Measurements from ENCODE around the gene ATRNL1.

ATRNL1 gene, protein sequence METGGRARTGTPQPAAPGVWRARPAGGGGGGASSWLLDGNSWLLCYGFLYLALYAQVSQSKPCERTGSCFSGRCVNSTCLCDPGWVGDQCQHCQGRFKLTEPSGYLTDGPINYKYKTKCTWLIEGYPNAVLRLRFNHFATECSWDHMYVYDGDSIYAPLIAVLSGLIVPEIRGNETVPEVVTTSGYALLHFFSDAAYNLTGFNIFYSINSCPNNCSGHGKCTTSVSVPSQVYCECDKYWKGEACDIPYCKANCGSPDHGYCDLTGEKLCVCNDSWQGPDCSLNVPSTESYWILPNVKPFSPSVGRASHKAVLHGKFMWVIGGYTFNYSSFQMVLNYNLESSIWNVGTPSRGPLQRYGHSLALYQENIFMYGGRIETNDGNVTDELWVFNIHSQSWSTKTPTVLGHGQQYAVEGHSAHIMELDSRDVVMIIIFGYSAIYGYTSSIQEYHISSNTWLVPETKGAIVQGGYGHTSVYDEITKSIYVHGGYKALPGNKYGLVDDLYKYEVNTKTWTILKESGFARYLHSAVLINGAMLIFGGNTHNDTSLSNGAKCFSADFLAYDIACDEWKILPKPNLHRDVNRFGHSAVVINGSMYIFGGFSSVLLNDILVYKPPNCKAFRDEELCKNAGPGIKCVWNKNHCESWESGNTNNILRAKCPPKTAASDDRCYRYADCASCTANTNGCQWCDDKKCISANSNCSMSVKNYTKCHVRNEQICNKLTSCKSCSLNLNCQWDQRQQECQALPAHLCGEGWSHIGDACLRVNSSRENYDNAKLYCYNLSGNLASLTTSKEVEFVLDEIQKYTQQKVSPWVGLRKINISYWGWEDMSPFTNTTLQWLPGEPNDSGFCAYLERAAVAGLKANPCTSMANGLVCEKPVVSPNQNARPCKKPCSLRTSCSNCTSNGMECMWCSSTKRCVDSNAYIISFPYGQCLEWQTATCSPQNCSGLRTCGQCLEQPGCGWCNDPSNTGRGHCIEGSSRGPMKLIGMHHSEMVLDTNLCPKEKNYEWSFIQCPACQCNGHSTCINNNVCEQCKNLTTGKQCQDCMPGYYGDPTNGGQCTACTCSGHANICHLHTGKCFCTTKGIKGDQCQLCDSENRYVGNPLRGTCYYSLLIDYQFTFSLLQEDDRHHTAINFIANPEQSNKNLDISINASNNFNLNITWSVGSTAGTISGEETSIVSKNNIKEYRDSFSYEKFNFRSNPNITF (N-terminal part only)

DNA sequence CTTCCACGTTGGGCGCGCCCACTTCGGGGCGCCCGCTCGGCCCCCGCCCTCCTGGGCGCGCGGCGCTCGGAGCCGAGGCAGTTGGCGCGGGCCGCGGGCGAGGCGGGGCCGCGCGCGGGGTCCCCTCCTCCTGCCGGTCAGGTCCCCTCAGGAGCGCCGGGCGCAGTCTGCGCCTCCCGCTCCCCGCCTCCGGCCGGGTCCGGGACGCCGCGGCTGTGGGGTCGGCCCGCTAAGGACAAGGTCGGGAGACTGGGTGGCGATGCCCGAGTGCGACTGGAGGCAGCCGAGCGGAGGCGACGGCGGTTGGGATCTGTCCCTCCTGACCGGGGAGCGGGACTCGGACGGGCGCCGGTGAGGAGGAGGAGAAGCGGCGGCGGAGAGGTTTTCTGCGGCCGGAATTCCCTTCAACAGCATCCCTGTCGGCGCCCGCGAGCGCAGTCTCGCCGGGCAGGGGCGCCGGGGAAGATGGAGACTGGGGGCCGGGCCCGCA is at the start of gene ATRNL1:
ATRNL1 (plus strand) TSS at position 80 of the 490 bp plus-strand sequence; CDS start at position 466, 386 bp downstream.
- peak in 1 of 2 experiments; percentile 22 for DNase-seq

DNA sequence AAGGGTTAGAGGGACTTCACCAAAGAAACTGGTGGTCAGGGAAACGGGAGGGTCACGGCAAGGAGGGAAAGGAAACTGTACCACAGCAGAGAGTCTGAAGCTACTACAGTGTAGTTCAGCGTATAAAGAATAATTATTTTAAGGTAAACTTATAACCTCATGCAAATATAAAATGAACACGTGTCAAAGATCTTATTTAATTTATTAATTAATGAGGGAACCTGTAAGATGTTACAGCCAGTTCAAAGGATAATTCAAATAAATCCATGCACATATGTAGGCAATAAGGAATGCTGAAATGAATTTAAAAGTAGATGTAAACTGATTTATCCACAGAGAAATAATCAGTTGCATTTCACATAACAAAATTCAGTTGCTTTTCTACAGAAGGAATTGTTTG is 49.4 kb upstream of the ATRNL1 start:
- no peak for DNase-seq

DNA sequence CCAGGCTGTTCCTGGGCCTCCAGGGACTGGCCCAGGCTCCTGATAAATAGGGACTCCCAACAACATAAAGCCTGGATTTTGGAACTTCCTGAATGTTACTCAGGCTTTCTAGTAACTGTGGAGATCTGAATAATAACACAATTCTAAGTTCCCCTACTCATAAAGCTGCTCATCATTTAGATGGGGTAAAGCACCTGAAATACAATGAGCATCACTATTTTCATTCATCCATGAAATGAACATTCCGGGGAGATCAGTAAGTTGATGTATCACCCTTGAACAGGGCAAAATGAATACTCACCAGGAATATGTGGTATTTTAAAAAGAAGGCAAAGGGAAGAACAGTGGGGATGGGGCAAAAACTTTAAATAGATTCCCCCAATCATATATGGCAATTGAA is 48.3 kb upstream of the ATRNL1 start:
- no peak for DNase-seq

DNA sequence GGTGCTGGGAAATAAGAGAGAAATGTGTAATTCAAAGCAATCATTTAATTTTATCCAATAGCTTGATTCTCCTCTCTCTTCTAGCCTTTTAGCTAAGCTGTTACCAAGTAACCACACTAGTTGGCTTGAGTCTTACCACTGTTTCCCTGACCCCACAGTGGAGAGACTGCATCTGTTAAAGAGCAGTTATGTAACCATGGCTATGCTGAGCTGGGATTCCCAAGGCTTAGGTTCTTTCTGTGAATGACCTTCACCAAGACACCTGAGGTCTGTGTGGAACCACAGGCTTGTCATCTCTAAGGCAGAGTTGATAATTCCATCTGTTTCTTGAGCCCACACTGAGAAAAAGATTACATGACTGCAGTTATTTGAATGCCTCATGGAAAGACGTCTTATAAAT is 47.7 kb upstream of the ATRNL1 start:
- no peak for DNase-seq

DNA sequence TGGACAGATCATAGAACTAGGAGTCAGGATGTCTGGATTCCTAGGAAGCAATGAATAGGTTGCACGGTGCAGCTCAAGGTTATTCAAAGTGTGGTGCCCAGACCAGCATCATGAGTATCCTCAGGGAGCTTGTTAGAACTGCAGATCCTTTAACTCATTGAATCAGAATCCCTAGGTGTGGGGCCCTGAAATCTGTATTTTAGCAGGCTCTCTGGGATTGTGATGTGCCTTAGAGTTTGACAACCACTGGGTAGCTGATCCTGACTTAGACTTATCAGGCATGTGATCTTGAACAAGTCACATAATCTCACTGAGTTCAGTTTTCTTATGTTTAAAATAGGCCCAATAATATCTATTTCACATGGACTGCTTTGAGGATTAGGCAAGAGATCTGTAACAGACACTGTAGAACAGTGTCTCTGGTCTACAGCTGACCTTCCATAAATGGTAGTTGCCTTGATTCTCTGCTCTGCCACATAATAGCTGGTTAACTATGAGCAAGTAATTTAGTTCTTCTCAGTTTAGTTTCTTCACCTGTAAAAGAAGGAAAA is 46.4 kb upstream of the ATRNL1 start:
- DNase-seq, result no peak

DNA sequence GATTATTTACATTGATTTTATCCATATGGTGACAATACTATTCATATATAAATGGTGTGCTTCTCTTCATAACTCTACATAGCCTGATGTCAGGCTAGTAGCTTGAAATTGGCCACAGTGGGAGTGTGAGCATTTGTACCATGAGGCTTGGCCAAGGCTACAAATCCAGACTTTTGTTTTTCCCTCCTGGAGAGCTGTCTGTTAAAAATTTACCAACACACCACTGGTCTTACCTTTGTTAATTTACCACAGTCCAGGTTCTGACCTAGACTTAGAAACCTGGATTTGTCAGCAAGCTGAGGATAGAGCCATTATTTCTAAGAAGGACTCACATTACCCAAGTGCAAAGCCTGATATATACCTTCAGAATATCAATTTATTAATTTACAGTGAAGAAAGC is 45.5 kb upstream of the ATRNL1 start:
- no peak for DNase-seq

DNA sequence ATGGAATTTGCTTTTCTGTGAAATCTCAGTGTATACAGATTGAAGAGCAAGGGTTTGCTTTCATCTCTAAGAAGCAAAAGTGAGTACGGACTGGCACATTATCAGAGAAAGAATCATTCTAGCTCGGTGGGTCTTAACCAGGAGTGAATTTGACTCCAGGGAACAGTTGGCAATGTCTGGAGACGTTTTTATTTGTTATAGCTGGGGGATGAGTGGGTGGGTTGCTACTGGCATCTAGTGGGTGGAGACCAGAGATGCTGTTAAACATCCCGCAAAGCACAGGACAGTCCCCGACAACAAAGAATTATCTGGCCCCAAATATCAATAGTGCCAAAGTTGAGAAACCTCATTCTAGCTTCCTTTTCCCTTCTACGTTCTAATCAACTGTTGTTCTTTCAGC is 43.8 kb upstream of the ATRNL1 start:
- DNase-seq, result no peak

DNA sequence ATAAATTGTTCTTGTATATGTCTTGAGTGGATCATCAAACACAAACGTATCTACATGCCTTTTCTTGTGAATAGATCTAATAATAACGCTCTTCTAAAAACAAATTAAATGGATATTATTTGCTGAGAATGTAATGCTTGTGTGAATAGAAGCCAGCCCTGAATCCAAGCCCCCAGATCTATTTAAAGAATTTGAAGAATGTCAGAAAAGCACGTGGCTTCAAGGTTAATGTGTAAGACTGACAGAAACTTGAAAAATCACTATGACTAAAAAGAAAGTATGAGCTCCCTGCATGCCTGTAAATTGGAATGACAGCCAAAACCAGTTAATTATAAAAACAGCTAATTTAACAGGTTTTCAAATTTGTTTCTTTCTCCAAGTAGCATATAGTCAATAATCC is 43.2 kb upstream of the ATRNL1 start:
- DNase-seq, result no peak

DNA sequence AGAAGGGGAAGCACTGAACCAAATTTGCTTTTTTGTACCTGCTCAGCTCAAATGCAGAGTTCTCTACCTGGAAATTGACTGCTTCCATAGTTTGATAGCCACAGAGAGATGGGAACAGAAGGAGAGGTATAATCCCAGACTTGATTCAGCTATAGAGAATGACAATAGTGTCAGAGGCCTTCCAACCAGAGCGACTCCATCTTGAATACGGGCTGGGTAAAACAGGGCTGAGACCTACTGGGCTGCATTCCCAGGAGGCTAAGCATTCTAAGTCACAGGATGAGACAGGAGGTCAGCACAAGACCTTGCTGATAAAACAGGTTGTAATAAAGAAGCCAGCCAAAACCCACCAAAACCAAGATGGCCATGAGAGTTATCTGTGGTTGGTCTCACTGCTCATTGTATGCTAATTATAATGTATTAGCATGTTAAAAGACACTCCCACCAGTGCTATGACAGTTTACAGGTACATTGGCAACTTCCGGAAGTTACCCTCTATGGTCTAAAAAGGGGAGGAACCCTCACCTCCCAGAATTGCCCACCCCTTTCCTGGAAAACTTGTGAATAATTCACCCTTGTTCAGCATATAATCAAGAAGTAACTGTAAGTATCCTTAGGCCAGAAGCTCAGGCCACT is 42.7 kb upstream of the ATRNL1 start:
- no peak for DNase-seq

DNA sequence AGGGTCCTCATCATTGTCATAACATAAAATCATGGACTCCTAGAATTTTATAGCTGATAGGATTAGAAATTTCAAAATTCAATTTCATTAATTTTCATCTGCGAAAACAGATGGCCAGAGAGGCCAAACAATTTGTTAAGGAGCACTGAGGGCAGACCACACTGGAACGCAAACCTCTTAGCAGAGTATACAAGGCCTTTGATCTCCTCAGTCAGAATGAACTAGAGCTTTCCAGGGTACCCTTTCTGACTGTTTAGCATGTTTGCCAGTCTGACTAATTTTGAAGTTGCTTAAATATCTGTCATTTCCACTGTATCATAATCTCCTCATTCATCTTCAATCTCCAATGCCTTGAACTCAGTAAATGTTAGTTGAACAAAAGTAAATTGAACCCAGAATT is 41.9 kb upstream of the ATRNL1 start:
- no peak for DNase-seq

DNA sequence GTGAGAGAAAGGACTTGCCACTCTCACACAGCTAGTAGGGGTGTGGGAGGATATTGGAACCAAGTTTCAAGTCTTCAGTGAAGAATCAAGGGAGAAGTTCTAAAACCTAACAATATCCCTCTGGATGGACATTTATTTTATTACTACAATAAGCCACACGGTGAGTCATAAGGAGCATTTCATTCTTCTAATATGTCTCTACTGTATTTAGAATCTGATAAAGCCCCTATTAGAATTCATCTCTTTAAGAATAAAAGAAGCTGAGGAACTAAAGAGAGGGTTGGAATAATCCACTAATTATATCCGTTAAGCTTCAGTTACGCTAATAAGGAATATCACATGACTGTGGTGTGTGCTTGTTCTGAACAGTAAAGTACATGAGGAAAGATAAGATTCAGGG is 40.9 kb upstream of the ATRNL1 start:
- no peak for DNase-seq

DNA sequence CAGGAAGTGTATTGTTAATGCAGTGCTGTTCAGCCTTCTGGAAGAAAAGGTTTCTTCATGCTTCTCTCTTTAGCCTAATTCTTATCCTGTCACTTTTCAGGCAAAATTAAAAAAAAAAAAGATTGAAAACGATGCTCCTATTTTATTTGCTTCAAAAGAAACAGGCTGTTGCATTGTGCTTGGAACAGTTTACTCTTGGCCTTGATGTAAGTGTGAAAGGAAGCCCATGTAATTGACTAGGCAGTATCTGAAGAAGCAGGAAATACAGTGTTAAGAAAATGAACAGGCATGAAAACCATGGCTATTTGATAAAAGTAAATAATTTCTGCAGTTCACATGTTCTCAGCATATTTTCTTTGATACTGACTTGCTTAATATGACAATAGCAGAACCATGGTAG is 40.4 kb upstream of the ATRNL1 start:
- DNase-seq, result no peak

DNA sequence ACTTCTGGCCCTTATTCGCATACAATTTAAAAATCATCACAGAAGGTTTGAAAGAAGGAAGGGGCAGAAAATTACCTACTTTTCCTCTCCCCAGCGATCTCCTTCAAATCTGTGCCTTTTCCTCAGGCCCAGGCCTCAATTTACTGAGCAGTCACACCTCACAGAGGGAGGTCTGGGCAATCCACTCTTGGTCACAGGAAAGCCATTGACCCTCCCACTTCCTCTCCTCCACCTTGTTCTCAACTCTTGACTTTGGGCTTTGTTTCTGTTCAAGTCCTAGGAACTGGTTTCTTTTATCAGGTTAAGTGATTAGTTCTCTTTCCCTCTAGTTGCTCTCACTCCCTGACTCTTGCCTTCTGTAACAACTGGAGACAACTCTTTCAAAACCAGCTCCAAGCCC is 37.0 kb upstream of the ATRNL1 start:
- no peak for DNase-seq

DNA sequence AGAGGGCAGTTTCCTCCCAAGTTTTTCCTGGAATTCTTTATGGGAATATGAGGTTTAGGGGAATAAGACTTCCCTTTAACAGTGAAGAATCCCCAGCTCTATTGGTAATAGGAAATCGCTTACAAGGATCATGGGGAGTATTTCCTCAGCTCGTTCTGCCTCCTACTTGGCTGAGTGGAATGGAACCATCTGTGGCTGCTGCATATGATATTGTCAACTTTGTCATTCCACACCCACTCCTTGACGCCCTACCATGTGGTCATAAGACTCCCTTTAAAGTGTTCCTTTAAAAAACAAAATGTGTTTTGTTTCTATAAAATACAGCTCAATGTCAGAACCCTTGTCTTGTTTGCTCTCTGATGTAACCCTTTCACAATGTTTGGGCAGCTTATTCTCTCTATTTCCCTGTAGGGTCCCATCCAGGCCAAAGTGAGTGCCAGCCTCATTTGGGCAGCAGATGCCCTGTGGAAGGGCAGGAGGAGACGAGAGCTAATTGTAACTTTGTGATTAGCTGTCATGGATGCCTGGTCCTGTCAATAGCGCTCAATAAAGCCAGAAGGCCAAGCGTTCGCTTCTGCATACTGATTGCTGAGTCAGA is 33.8 kb upstream of the ATRNL1 start:
- DNase-seq, result no peak

DNA sequence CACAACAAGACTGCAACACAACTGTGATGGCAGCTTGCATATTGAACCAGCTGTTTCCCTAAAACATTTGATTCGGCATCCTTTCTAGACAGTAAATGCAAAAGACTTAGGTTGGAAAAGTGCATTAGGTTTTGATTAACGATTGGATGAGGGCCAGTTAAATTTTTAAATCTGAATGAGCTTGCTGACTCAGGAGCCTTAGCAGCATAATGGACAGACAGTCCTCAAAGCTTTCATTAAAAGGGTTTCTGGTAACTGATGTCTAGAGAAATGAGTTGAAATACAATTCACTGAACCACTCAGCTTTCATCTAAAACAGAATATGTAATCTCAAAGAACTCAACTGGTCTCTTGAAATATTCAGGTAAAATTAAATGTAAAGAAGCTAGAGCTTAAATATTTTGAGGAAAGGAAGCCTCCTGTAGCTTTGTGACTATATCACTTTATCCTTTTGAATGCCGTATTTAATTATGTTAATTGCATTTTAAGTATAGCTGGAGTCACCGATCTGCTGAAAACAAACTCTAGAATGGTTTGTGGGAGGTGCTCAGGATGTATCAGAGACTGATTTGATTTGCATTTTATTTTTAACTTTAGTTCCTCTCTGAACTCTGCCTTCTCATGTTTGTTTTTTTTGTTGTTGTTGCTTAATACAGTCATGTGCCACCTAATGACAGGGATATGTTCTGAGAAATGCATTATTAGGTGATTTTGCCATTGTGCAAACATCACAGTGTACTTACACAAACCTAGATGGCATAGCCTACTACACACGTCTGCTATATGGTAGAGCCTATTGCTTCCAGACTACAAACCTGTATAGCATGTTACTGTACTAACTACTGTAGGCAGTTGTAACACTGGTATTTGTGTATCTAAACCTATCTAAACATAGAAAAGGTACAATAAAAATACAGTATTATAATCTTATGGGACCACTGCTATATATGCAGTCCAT is 29.2 kb upstream of the ATRNL1 start:
- DNase-seq, result no peak

DNA sequence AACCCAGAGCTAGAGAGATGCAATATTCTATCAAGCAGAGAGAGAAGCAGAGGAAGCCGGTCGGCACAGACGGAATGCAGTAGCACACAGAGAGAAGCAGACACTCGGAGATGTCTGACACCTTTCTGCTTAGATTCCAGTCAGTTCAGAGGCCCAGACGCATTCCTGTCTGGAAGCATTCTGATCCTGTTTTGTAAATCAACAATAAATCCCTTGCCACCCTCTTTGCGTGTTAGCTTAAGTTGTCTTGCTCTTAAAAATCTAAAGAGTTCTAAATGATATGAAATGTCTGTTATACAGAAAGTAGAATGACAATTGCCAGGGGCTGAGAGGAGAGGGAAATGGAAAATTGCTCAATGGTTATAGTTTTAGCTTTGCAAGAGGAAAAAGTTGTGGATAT is 27.4 kb upstream of the ATRNL1 start:
- DNase-seq, result no peak

DNA sequence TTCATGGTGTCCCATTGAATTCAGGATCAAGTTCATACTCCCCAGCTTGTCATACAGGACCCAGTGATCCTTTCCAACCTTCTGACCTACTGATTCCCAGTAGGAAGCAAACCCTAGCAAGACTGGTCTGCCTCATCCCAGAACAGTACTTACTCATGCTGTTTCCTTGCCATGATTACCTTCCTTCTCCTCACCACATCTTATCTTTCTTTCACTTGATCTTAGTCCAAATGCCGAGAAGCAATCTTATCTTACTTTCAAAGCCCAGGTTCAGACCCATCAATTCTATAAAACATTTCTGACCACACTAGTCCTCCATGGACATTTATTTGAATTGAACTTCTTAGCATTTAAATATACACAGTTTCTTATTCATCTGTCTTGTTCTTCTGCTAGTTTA is 26.6 kb upstream of the ATRNL1 start:
- DNase-seq, result no peak

DNA sequence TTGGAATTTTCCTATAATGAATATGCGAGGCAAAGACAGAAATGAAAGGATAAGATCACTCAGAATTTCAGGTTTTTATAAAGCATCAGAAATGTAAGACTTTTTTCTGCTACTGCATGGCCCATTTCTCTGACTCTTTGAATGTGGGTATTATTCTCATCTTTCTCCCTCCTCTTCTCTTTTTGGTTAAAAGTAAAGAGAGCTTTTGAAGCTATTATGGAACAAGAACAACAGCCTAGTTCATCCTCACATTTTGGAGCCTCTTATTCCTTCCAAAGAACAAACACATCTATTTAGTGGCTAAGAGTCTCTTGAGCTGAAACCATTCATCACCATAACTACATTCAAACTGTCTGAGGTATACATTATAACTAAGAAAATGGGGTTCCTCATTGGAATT is 19.4 kb upstream of the ATRNL1 start:
- no peak for DNase-seq

DNA sequence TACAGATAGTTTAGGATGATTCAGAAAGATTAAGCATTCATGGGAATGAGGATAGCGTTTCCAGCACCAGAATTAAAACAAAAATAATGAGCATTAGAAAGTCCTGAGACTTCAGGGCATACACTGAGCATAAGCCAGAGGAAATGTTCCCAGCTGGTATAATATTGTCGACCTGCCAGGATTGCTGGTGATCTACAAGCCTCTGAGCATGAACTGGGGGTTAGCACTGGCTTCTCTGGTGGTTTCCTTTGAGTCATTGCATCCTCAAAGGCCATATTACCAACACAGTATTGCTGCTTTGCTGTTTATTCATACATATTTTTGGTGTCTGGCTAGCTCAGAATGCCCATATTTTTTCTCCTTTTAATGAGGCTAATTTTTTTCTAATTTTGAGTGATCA is 10.7 kb upstream of the ATRNL1 start:
- no peak for DNase-seq

DNA sequence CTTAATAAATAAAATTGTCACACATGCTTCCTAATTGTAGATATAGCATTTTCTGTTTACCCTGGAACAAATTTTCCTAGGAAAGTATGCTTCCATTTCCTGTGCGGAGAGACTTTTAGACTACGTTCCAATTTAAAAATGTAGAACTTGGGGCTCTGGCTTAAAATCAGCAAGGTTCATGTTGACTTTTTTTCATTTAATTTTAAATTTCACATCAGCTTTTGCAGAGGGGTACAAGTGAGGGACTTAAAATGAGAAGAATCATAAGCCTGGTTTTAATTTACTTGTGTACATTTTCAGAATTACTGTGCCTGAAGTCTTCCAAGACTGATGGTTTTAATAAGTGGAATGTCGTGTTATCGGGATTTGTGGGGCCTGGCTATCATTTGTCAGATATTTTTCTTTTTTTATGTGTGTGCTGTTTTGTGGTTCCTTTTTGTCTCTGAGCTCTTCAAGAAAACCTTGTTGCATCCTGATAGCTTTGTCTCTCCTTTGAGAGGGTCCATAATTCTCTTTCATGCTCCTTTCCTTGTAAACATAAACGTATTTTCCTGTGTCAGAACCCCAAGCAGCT is 8.8 kb upstream of the ATRNL1 start:
- no peak for DNase-seq
